NOMO-1 treated with DMSO at 0.1 percent for 48 hours (cell line): Measurements from ENCODE around the gene KRT34.
"Not testable (repeated sequence)": the region's sequence is repeated elsewhere in the genome, so short reads cannot be mapped to it uniquely, and the experiment has no call there.

Experiments
- DNase-seq: peaks from one replicate; lab custom pipeline; 2025; ENCODE audit not compliant: unreplicated experiment; lab: John Stamatoyannopoulos, UW

KRT34 gene

GRCh38 chr17:41381943-41382342 is at the start of gene KRT34:
Gene KRT34 (minus strand): TSS chr17:41382306. CDS start chr17:41382246, 60 bp downstream.
- DNase-seq = not testable (repeated sequence)

DNA sequence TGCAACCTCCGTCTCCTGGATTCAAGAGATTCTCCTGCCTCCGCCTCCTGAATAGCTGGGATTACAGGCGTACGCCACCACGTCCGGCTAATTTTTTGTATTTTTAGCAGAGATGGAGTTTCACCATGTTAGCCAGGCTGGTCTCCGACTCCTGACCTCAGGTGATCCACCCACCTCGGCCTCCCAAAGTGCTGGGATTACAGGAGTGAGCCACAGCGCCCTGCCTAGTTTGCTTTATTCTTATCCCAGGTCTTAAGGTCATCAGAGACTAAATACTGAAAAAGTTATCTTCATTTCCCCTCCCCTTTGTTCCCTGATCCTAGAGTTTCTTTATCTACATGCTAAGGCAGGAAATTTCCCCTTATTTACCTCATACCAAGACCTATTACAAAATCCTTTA is 48.3 kb upstream of the KRT34 start:
- DNase-seq = not testable (repeated sequence)

DNA sequence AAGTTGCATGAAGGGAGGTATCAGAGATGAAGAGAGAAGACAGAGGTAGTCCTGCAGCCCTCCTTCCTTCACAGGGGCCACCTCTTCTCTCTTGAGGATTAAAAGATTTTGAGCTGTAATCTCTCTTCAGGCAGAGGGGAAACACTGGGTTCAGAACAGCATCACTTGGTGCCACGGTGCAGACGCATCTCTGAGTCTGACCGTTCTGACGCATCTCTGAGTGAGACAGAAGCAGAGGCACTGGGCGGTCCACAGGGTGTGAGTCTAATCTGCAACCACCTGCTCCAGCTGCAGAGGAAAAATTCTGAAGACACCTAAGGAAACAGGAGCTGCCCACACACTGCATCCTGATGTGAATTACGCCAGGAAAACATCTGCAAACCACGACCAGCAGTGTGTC is 47.6 kb upstream of the KRT34 start:
- no peak for DNase-seq

DNA sequence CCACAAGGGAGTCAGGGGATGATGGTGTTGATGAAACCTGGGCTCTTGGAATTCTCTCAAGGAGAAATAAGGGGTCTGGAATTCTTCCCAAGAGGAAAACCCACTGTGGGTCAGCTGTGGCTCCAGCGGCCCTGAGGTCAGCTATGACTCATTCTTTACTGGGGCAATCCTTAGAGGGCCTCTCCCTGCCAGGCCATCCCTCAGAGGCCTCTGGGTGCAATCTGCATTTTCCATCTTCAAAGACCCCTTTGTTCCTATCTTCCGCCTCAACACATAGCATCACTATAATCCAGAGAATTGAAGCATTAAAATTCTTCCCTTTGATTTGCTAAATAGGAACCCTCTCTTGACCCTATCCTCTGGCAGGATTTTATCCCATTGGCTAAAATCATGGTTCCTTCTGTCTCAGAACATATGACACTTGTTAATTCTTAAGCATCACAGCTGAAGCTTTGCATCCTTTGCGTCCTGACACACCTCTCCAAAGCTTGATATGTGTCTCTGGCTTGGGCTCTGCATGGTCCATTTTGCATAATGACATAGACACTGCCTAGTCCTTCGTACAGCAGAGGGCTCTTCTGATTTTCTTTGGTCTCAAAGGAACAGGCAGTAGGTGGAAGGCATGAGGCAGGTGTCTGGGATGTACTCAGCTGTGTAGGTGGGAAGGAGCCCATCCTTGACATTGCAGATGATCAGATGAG is 46.6 kb upstream of the KRT34 start:
- no peak for DNase-seq

GRCh38 chr17:41424111-41424635 is 42.1 kb upstream of the KRT34 start, which contains the start of gene KRT37:
Gene KRT37 (minus strand): TSS chr17:41424585. CDS start chr17:41424523, 62 bp downstream.
- no peak for DNase-seq

DNA sequence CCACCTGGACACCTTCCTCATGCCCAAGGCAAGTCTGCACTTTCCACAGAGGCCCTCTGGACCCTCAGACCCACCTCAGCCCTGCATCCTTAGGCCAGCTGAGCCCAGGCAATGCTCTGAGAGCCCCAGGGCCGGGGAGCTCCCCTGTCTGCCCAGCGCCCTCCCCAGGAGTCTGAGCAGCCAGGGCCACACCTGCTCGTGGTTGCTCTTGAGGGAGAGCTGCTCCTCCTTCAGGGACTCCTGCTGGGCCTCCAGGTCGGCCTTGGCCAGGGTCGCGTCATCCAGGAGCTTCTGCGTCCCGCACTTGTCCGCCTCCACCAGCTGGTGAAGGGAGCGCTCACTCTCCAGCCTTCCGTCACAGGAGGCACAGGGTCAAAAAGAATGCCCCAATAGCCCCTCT is 40.5 kb upstream of the KRT34 start:
- not testable (repeated sequence) for DNase-seq

DNA sequence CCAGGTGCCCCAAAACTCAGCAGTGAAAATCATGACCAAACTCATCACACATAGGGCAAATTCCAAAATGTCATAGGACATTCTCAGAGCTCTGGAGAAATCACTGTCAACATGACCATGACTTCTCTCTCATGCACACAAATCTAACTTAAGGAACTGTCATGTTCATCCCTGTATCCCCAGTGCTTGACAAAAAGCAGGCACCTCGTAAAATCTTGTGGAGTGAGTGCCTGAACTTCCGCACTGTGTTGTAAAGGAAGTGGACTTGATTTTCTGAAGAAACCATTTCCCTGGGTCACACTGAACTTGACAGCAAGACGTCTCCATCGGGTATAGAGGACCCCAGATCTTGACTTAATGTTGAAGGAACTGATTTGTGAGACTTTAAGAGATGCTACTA is 39.5 kb upstream of the KRT34 start:
- DNase-seq = no peak

DNA sequence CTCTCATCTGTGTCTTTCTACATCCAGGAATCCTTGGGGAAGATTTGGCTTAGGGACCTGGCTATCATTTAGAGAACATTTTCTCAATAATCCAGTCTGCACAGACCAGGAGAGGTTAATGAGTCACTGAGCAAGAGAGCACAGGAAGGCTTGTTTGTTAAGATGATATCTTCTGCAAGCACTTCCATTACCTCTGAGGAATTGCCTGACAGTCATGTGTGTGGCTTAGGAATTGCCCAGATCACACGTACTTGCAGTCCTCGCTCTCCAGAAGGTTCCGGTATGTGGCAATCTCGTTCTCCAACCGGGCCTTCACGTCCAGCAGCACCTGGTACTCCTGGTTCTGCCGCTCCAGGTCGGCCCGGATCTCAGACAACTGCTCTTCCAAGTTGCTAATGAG is 39.0 kb upstream of the KRT34 start:
- DNase-seq = no peak

- no peak for DNase-seq
These were observed 38.0 kb upstream of the KRT34 start for GRCh38 chr17:41420134-41420533.

GRCh38 chr17:41419716-41420115 is 37.6 kb upstream of the KRT34 start:
- no peak for DNase-seq

DNA sequence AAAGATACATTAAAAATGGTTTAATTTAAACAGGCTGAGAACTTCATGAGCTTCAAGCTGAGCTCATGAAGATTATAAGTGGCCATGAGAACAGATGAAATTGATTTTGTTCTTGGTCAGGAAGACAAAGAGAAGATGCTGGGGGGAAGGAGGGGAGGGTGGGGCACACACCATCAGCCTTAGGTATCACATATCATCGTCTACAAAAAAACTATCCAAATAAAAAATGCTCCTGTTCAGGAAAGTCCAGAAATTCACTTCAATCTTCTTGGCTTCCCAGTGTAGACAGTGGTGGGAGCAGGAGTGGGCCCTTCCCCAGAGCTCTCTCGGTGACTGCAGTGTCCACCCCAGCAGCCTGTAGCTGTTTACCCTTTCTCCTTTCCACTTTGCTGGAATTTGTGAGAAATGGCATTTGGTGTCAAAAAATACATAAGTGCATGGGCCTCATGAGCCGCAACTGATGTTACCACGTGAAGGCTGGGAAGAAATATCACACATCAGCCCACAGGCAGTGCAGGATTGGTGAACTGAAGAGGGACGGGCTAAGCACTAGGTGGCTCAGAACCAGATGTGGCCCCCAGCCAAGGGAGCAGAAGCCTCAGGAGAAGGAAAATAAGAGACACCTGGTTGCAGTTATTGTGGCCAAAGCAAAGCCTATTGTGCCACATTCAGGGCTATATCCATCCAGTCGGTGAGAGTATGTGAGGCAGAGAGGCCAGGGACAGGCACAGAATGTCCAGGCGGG is 36.2 kb upstream of the KRT34 start:
- no peak for DNase-seq

GRCh38 chr17:41417576-41418015 is 35.5 kb upstream of the KRT34 start:
- peak; percentile 45 for DNase-seq

- no peak for DNase-seq
These were observed 35.0 kb upstream of the KRT34 start for GRCh38 chr17:41417127-41417526.

DNA sequence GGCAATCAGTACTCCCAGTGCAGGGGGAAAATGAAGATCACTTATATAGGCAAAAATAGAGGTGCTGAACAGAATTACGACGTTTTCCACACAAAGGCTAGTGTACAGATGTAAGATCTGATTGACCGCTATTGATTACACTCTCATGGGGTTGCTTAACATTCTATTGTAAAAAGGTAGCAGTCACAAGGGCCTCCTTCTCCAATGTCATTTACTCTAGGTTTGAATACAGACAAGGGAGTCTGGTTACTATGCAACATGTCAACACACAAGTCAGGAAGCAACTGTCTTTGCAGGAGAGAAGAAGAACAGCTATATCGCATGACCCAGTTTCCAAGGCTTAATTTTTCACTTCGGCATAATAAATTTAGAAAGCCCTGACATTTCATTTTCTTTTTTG is 34.4 kb upstream of the KRT34 start:
- DNase-seq = no peak

- no peak for DNase-seq
These were observed 33.8 kb upstream of the KRT34 start for GRCh38 chr17:41415833-41416335.

DNA sequence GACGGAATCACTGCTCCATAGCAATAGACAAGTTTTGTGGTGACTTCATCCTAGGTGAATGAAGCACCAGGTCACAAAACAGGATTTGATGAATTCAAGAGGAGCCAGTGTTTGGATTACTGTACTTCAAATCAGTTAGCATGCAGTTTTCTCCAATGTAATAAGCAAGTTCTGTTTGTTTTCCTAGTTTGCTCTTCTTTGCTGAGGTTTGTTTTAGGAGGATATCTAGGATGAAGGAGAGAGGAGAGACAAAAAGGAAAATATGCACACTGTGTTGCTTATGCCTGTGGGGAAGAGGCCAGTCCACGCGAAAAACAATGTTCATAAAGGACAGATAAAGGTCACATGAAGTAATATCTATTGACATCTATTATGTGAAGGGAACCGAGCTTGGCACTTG is 33.3 kb upstream of the KRT34 start:
- DNase-seq = no peak

- DNase-seq = no peak
These were observed 31.9 kb upstream of the KRT34 start for GRCh38 chr17:41413982-41414381.

GRCh38 chr17:41413353-41413957 is 31.3 kb upstream of the KRT34 start:
- no peak for DNase-seq

- DNase-seq = no peak
These were observed 29.1 kb upstream of the KRT34 start for GRCh38 chr17:41411072-41411840.

- no peak for DNase-seq
These were observed 25.1 kb upstream of the KRT34 start for GRCh38 chr17:41407226-41407625.

DNA sequence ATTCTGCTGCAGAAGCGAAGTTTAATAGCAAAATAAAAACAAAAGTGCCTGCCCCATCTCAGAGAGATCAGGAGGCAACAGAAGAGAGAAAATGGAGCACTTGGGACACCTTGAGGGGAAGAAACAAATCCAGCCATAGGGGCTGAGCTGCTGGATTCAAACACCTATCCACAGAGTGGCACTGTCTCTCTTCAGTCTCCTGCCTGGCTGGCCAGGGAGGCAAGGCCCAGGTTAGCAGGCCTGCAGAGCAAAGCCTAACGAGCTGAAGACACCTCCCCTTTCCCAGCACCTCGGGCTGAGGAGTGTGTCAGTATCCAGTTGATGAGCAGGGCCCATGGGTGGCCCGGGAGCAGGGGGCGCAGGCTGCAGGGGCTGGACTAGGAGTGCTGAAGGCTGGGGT is 24.1 kb upstream of the KRT34 start:
- DNase-seq = no peak
